ENCODE data around the gene HCN1. TPM values are rescaled to one million over a fixed set of nuclear protein-coding genes. Genes with fewer than 3 reads are reported as not detected.

Gene HCN1
- total and polyA plus RNA-seq, 12 donors, result under 0.01 to 2.8 (median 1.3) TPM; not detected in 3

GRCh38 chr5:45623832-45624231, 72.3 kb downstream of the HCN1 start:
- no peak overlapping the region for H3K27ac ChIP-seq
- DNase-seq, result no peak
- no peaks in the 10 kb centered on the region for H3K27me3 ChIP-seq
- WGBS, 4 donors, result 18 to 36% (median 23%) methylated on average over 1 of the region's 1 CpG
- H3K4me3 ChIP-seq, result no peak overlapping the region
- H3K9me3 ChIP-seq (replicated peaks in 1 of 3), result no peaks in the 10 kb centered on the region
- H3K4me1 ChIP-seq (replicated peaks in 1 of 2), result no peaks in the 10 kb centered on the region
- intact Hi-C loops (cut with DNase I), result no loop called here
- TF ChIP-seq POLR2A (IDR thresholded peaks at IDR 0.05), result no peak
- TF ChIP-seq, protein P1, sequence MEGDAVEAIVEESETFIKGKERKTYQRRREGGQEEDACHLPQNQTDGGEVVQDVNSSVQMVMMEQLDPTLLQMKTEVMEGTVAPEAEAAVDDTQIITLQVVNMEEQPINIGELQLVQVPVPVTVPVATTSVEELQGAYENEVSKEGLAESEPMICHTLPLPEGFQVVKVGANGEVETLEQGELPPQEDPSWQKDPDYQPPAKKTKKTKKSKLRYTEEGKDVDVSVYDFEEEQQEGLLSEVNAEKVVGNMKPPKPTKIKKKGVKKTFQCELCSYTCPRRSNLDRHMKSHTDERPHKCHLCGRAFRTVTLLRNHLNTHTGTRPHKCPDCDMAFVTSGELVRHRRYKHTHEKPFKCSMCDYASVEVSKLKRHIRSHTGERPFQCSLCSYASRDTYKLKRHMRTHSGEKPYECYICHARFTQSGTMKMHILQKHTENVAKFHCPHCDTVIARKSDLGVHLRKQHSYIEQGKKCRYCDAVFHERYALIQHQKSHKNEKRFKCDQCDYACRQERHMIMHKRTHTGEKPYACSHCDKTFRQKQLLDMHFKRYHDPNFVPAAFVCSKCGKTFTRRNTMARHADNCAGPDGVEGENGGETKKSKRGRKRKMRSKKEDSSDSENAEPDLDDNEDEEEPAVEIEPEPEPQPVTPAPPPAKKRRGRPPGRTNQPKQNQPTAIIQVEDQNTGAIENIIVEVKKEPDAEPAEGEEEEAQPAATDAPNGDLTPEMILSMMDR (IDR thresholded peaks at IDR 0.05), result no peak
- peaks cover 0 to 3% of the 10 kb centered on the region in 2 donors for H3K36me3 ChIP-seq (replicated peaks in 1 of 2)

GRCh38 chr5:45622365-45622764, 73.8 kb downstream of the HCN1 start:
- Histone ChIP-seq H3K9me3 (replicated peaks in 1 of 3) (no peaks in the 10 kb centered on the region), H3K36me3 (replicated peaks in 1 of 2) (peaks cover 0 to 3% of the 10 kb centered on the region in 2 donors), H3K27ac (no peak overlapping the region), H3K27me3 (no peaks in the 10 kb centered on the region), H3K4me1 (replicated peaks in 1 of 2) (no peaks in the 10 kb centered on the region), H3K4me3 (no peak overlapping the region)
- intact Hi-C loops (cut with DNase I), result no loop called here
- no peak for DNase-seq
- no peak for TF ChIP-seq POLR2A (IDR thresholded peaks at IDR 0.05)

DNA sequence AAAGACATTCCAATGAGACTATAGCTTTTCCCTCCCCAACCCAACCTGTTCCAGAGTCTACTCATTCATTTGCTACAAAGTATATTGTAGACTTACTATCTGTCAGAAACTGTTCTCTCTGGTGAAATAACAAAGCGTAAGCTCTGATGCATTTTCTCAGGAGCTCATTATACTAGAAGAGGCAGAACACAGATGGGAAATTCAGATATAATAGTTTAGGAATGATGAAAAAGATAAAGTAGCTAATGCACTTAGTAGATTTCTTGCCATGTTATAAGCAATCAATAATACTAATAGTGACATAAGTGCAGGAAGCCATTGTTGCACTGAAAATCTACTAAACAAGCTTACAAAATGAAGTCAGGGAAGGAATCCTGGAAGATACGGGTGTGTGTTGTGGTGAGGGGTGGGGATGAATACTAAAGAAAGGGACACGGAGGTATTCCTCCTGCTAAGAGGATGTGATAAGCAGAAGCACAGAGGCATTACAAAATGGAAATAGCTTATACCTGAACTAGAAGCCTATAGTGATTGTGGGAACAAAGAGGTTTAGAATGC, 78.2 kb downstream of the HCN1 start:
- Histone ChIP-seq H3K27me3 (no peaks in the 10 kb centered on the region), H3K4me3 (no peak overlapping the region), H3K4me1 (replicated peaks in 1 of 2) (no peaks in the 10 kb centered on the region), H3K36me3 (replicated peaks in 1 of 2) (peaks cover 0 to 3% of the 10 kb centered on the region in 2 donors), H3K9me3 (replicated peaks in 1 of 3) (no peaks in the 10 kb centered on the region), H3K27ac (no peak overlapping the region)
- TF ChIP-seq, protein P1 (IDR thresholded peaks at IDR 0.05), result no peak
- no peak for TF ChIP-seq POLR2A (IDR thresholded peaks at IDR 0.05)
- WGBS, 4 donors, result 73 to 79% (median 76%) methylated on average over 3 of the region's 3 CpGs
- no peak for DNase-seq
- intact Hi-C loops (cut with DNase I), result no loop called here

GRCh38 chr5:45609661-45610060, 86.5 kb downstream of the HCN1 start:
- WGBS, 4 donors, result 62 to 79% (median 66%) methylated on average over 3 of the region's 3 CpGs
- Histone ChIP-seq H3K36me3 (replicated peaks in 1 of 2) (no peaks in the 10 kb centered on the region), H3K27ac (no peak overlapping the region), H3K4me1 (replicated peaks in 1 of 2) (no peaks in the 10 kb centered on the region), H3K4me3 (no peak overlapping the region), H3K9me3 (replicated peaks in 1 of 3) (no peaks in the 10 kb centered on the region), H3K27me3 (no peaks in the 10 kb centered on the region)
- intact Hi-C loops (cut with DNase I), result no loop called here
- TF ChIP-seq, protein P1 (IDR thresholded peaks at IDR 0.05), result no peak
- TF ChIP-seq POLR2A (IDR thresholded peaks at IDR 0.05), result no peak
- DNase-seq, result no peak

GRCh38 chr5:45604092-45604491, 92.1 kb downstream of the HCN1 start:
- H3K27me3 ChIP-seq, result no peaks in the 10 kb centered on the region
- no peaks in the 10 kb centered on the region for H3K9me3 ChIP-seq (replicated peaks in 1 of 3)
- WGBS, 4 donors, result 58 to 66% (median 64%) methylated on average over 2 of the region's 2 CpGs
- no peaks in the 10 kb centered on the region for H3K4me1 ChIP-seq (replicated peaks in 1 of 2)
- DNase-seq, result no peak
- no peak overlapping the region for H3K4me3 ChIP-seq
- intact Hi-C loops (cut with DNase I), result no loop called here
- H3K36me3 ChIP-seq (replicated peaks in 1 of 2), result no peaks in the 10 kb centered on the region
- H3K27ac ChIP-seq, result no peak overlapping the region
- TF ChIP-seq POLR2A (IDR thresholded peaks at IDR 0.05), result no peak
- TF ChIP-seq, protein P1 (IDR thresholded peaks at IDR 0.05), result no peak
